IMR-90 (cell line): ENCODE measurements around the gene MDFIC2. TPM values are rescaled to one million over a fixed set of nuclear protein-coding genes. Genes with fewer than 3 reads are reported as not detected.
A peak's percentile ranks its signal among the peaks of the same experiment; 100 is the strongest.

Source experiments
- ATAC-seq: fragments of 200-7000 bp; cut with Tn5 transposase; 2 replicates; pipeline ENCODE4 v1.9.1; 2020; ENCODE audit warnings: low read depth, mild to moderate bottlenecking, moderate library complexity
- BruUV-seq: library from RNA; stranded (reverse); fragments of 400-500 nt; replicated peaks from 2 replicates; lab custom pipeline; 2021; lab: Mats Ljungman, UMichigan
- CTCF ChIA-PET: fragments of 300-600 bp; formaldehyde crosslinking; extraction: SDS; loops from one replicate; lab custom pipeline; 2021; ENCODE audit warnings: antibody characterized with exemption; lab: Yijun Ruan, JAX
- POLR2A ChIA-PET: fragments of 300-600 bp; sonication (Branson Sonifier 250); formaldehyde crosslinking; loops from one replicate; lab custom pipeline; 2022; ENCODE audit warnings: antibody characterized with exemption; ENCODE audit not compliant: unreplicated experiment; lab: Charles Lee
- DNase-seq: peaks from one replicate; pipeline ENCODE4 v3.0.0; 2013
- H2AFZ ChIP-seq: replicated peaks from 2 replicates; pipeline ENCODE3; 2013; ENCODE audit warnings: low read length, mild to moderate bottlenecking; ENCODE audit not compliant: poor library complexity
- H2AK5ac ChIP-seq: 2 replicates; pipeline ENCODE4 v1.6.1; 2013; ENCODE audit warnings: low read depth, low read length, inconsistent platforms
- H2AK9ac ChIP-seq: replicated peaks from 2 replicates; pipeline ENCODE3; 2013; ENCODE audit warnings: mild to moderate bottlenecking, low read depth, low read length, moderate library complexity; ENCODE audit not compliant: poor library complexity
- H2BK120ac ChIP-seq: 2 replicates; pipeline ENCODE4 v1.6.1; 2013; ENCODE audit warnings: low read depth, low read length, inconsistent platforms
- H2BK15ac ChIP-seq: 3 replicates; pipeline ENCODE4 v1.6.1; 2013; ENCODE audit warnings: low read depth, low read length, inconsistent platforms
- H2BK20ac ChIP-seq: 2 replicates; pipeline ENCODE4 v1.6.1; 2013; ENCODE audit warnings: low read depth, mild to moderate bottlenecking, inconsistent platforms, low read length, moderate library complexity
- H2BK5ac ChIP-seq: 2 replicates; pipeline ENCODE4 v1.6.1; 2013; ENCODE audit warnings: mild to moderate bottlenecking, low read depth, low read length, inconsistent platforms; ENCODE audit not compliant: poor library complexity, severe bottlenecking
- H3K14ac ChIP-seq: replicated peaks from 2 replicates; pipeline ENCODE4 v1.6.1; 2013; ENCODE audit warnings: low read depth, low read length, inconsistent platforms
- H3K18ac ChIP-seq: 2 replicates; pipeline ENCODE4 v1.6.1; 2013; ENCODE audit warnings: low read depth, low read length, control low read depth
- H3K23ac ChIP-seq: 2 replicates; pipeline ENCODE4 v1.6.1; 2013; ENCODE audit warnings: low read depth, low read length, inconsistent platforms
- H3K27ac ChIP-seq: 2 replicates; pipeline ENCODE4 v1.5.1; 2013; ENCODE audit warnings: mild to moderate bottlenecking, control low read depth, low read length; ENCODE audit not compliant: insufficient read depth
- H3K27me3 ChIP-seq: 2 replicates; pipeline ENCODE4 v1.6.1; 2013; ENCODE audit warnings: low read length; ENCODE audit not compliant: control insufficient read depth, insufficient read depth
- H3K36me3 ChIP-seq: 2 replicates; pipeline ENCODE4 v1.6.1; 2013; ENCODE audit warnings: low read length, mixed read lengths; ENCODE audit not compliant: control insufficient read depth, insufficient read depth
- H3K4ac ChIP-seq: 2 replicates; pipeline ENCODE4 v1.6.1; 2013; ENCODE audit warnings: low read depth, low read length, inconsistent platforms
- H3K4me1 ChIP-seq: 2 replicates; pipeline ENCODE4 v1.6.1; 2013; ENCODE audit warnings: low read length, mixed read lengths; ENCODE audit not compliant: control insufficient read depth, insufficient read depth
- H3K4me2 ChIP-seq: 2 replicates; pipeline ENCODE4 v1.6.1; 2013; ENCODE audit warnings: low read depth, mild to moderate bottlenecking, control low read depth, low read length, moderate library complexity
- H3K4me3 ChIP-seq: 2 replicates; pipeline ENCODE4 v1.5.1; 2013; ENCODE audit warnings: low read depth, mild to moderate bottlenecking, control low read depth, low read length, moderate library complexity; ENCODE audit not compliant: insufficient read depth
- H3K56ac ChIP-seq: 2 replicates; pipeline ENCODE4 v1.6.1; 2013; ENCODE audit warnings: low read length, inconsistent platforms; ENCODE audit not compliant: insufficient read depth; ENCODE audit errors: extremely low read depth
- H3K79me1 ChIP-seq, 2 experiments: 2 replicates each; pipeline ENCODE4 v1.6.1; 2013; ENCODE audit warnings: low read length in 2 of 2, inconsistent platforms in 1 of 2, low read depth in 1 of 2
- H3K9ac ChIP-seq: 2 replicates; pipeline ENCODE4 v1.6.1; 2013; ENCODE audit warnings: low read depth, low read length, control low read depth
- H3K9me1 ChIP-seq: 2 replicates; pipeline ENCODE4 v1.6.1; 2013; ENCODE audit warnings: low read length, inconsistent platforms; ENCODE audit not compliant: insufficient read depth
- H3K9me3 ChIP-seq: 2 replicates; pipeline ENCODE4 v1.6.1; 2013; ENCODE audit warnings: low read length; ENCODE audit not compliant: control insufficient read depth, insufficient read depth
- H4K20me1 ChIP-seq: 2 replicates; pipeline ENCODE4 v1.6.1; 2013; ENCODE audit warnings: low read length, inconsistent platforms; ENCODE audit not compliant: insufficient read depth
- H4K5ac ChIP-seq: 2 replicates; pipeline ENCODE4 v1.6.1; 2013; ENCODE audit warnings: mild to moderate bottlenecking, low read depth, low read length, control low read depth
- H4K8ac ChIP-seq, 2 experiments: 2 replicates each; pipeline ENCODE4 v1.6.1; 2013; ENCODE audit warnings: low read depth in 2 of 2, low read length in 2 of 2, control low read depth in 1 of 2, inconsistent platforms in 1 of 2
- H4K91ac ChIP-seq: 2 replicates; pipeline ENCODE4 v1.6.1; 2013; ENCODE audit warnings: low read depth, low read length, inconsistent platforms; ENCODE audit not compliant: insufficient read depth
- BHLHE40 ChIP-seq: fragments of 150-350 bp; IDR thresholded peaks from 2 replicates; pipeline ENCODE4 v1.6.1; 2016; ENCODE audit warnings: mild to moderate bottlenecking, low read depth, low read length
- CEBPB ChIP-seq: IDR thresholded peaks from 2 replicates; pipeline ENCODE4 v1.6.1; 2012; ENCODE audit warnings: low read depth, low read length, improper control_type of control experiment
- CHD1 ChIP-seq: IDR thresholded peaks from 2 replicates; pipeline ENCODE4 v1.6.1; 2012; ENCODE audit warnings: low read depth, low read length, improper control_type of control experiment
- CTCF ChIP-seq: conservative IDR thresholded peaks from 2 replicates; pipeline ENCODE4 v1.5.1; 2012; ENCODE audit warnings: mild to moderate bottlenecking, low read depth, low read length, improper control_type of control experiment
- ELK1 ChIP-seq: fragments of 150-350 bp; IDR thresholded peaks from 2 replicates; pipeline ENCODE4 v1.6.1; 2016; ENCODE audit warnings: low read depth, mild to moderate bottlenecking, low read length, moderate library complexity, borderline replicate concordance
- FOS ChIP-seq: fragments of 150-350 bp; IDR thresholded peaks from 2 replicates; pipeline ENCODE4 v1.6.1; 2016; ENCODE audit warnings: low read depth, low read length
- MAFK ChIP-seq: IDR thresholded peaks from 2 replicates; pipeline ENCODE4 v1.6.1; 2012; ENCODE audit warnings: low read depth, low read length, improper control_type of control experiment
- MAZ ChIP-seq: IDR thresholded peaks from 2 replicates; pipeline ENCODE4 v1.6.1; 2012; ENCODE audit warnings: low read depth, mild to moderate bottlenecking, low read length, improper control_type of control experiment, moderate library complexity, borderline replicate concordance
- MXI1 ChIP-seq: IDR thresholded peaks from 2 replicates; pipeline ENCODE4 v1.6.1; 2012; ENCODE audit warnings: low read depth, mild to moderate bottlenecking, low read length, moderate library complexity, borderline replicate concordance
- NFE2L2 ChIP-seq: fragments of 150-350 bp; IDR thresholded peaks from 2 replicates; pipeline ENCODE4 v1.6.1; 2016; ENCODE audit warnings: low read depth, mild to moderate bottlenecking, low read length
- POLR2A ChIP-seq: IDR thresholded peaks from 2 replicates; pipeline ENCODE4 v1.6.1; 2012; ENCODE audit warnings: mild to moderate bottlenecking, low read depth, low read length
- RAD21 ChIP-seq: IDR thresholded peaks from 2 replicates; pipeline ENCODE4 v1.6.1; 2012; ENCODE audit warnings: low read length, improper control_type of control experiment
- RCOR1 ChIP-seq: IDR thresholded peaks from 2 replicates; pipeline ENCODE4 v1.6.1; 2012; ENCODE audit warnings: mild to moderate bottlenecking, low read length, improper control_type of control experiment; ENCODE audit not compliant: insufficient replicate concordance
- RFX5 ChIP-seq: IDR thresholded peaks from 2 replicates; pipeline ENCODE4 v1.8.0; 2012; ENCODE audit warnings: low read depth, mild to moderate bottlenecking, low read length, moderate library complexity
- SMC3 ChIP-seq: fragments of 150-350 bp; IDR thresholded peaks from 2 replicates; pipeline ENCODE4 v1.6.1; 2016; ENCODE audit warnings: low read depth, mild to moderate bottlenecking, antibody characterized with exemption, low read length, moderate library complexity
- USF2 ChIP-seq: fragments of 150-350 bp; IDR thresholded peaks from 2 replicates; pipeline ENCODE4 v1.6.1; 2017; ENCODE audit warnings: mild to moderate bottlenecking, antibody characterized with exemption, low read length, low read depth
- WGBS, 2 experiments: methylation state at CpG; one replicate each; pipeline versions ENCODE4 v1.1.5 to v1.1.7; 2013; ENCODE audit warnings: missing lambda C conversion rate in 2 of 2; ENCODE audit not compliant: insufficient read length in 1 of 2; ENCODE audit errors: extremely low coverage in 2 of 2; 5-methylcytosine and 5-hydroxymethylcytosine counted together
- dilution Hi-C: fragments of 300-500 bp; cut with HindIII; formaldehyde crosslinking; loops from one replicate; pipeline ENCODE4 v1.14.3; 2018; ENCODE audit warnings: low sequenced_read_pairs; ENCODE audit not compliant: unreplicated experiment
- in situ Hi-C: fragments of 300-500 bp; cut with MboI; formaldehyde crosslinking; loops from 3 replicates; pipeline ENCODE4 v1.14.3; 2019; ENCODE audit warnings: low sequenced_read_pairs, inconsistent platforms, mixed read lengths
- intact Hi-C: fragments of 100-400 bp; cut with micrococcal nuclease; formaldehyde crosslinking; loops from 2 replicates; pipeline ENCODE4 v1.10.0; 2022
- polyA plus RNA-seq, 3 experiments: library from polyadenylated mRNA; depleted of rRNA; stranded (reverse); fragments of >200 nt; gene quantifications; 2 replicates each; pipeline ENCODE4 v1.2.3, GENCODE V29; 2012; ENCODE audit warnings: low replicate concordance in 1 of 3
- total RNA-seq: library from RNA; depleted of rRNA; stranded (reverse); fragments of >200 nt; gene quantifications from 2 replicates; pipeline ENCODE4 v1.2.3, GENCODE V29; 2012

MDFIC2 gene
- total and polyA plus RNA-seq, 2 of the 4 experiments (the other 2 are of a cell fraction), result not detected

GRCh38 chr3:70264122-70264780, 48.2 kb downstream of the MDFIC2 start:
- Histone ChIP-seq H4K91ac (no peak overlapping the region), H2AK5ac (no peak overlapping the region), H3K4ac (no peak overlapping the region), H2BK20ac (no peak overlapping the region), H4K20me1 (no peaks in the 10 kb centered on the region), H2BK5ac (no peak overlapping the region), H3K27ac (no peak overlapping the region), H4K5ac (no peak overlapping the region), H3K18ac (no peak overlapping the region), H3K4me3 (no peak overlapping the region), H2AFZ (no peak overlapping the region), H3K9me1 (no peaks in the 10 kb centered on the region), H3K79me1 (no peaks in the 10 kb centered on the region), H3K36me3 (no peaks in the 10 kb centered on the region), H3K14ac (no peak overlapping the region), H3K4me1 (no peaks in the 10 kb centered on the region), H3K9ac (no peak overlapping the region), H3K4me2 (no peak overlapping the region), H4K8ac (no peak overlapping the region), H2AK9ac (no peak overlapping the region), H3K27me3 (no peaks in the 10 kb centered on the region), H3K9me3 (no peaks in the 10 kb centered on the region), H3K23ac (no peak overlapping the region), H2BK120ac (no peak overlapping the region), H3K56ac (no peak overlapping the region), H2BK15ac (no peak overlapping the region)
- in situ Hi-C loops (no loop called here), intact Hi-C loops (no loop called here), dilution Hi-C loops (no loop called here)
- CTCF ChIA-PET, result no interaction called here
- WGBS, 2 experiments, result no CpG with 5 or more reads among the region's 3 CpGs
- BruUV-seq, result no TSS peak
- POLR2A ChIA-PET, result no interaction called here
- DNase-seq (peak; percentile 1), ATAC-seq (no peak)
- no peak for TF ChIP-seq NFE2L2
- no peak for TF ChIP-seq CEBPB
- TF ChIP-seq RFX5, result no peak
- TF ChIP-seq RCOR1, result no peak
- no peak for TF ChIP-seq MAFK
- no peak for TF ChIP-seq SMC3
- TF ChIP-seq USF2, result no peak
- no peak for TF ChIP-seq BHLHE40
- no peak for TF ChIP-seq ELK1
- no peak for TF ChIP-seq POLR2A
- TF ChIP-seq MXI1, result no peak
- no peak for TF ChIP-seq CTCF
- TF ChIP-seq MAZ, result no peak
- no peak for TF ChIP-seq RAD21
- TF ChIP-seq FOS, result no peak
- TF ChIP-seq CHD1, result no peak
